Smooth muscle cell of bladder (primary cell): Measurements from ENCODE around the gene RAD51B. TPM values are rescaled to one million over a fixed set of nuclear protein-coding genes. Genes with fewer than 3 reads are reported as not detected.

ENCODE experiments used
- total RNA-seq: library from RNA; depleted of rRNA; stranded (reverse); fragments of >200 nt; gene quantifications from 2 replicates; pipeline ENCODE4 v1.2.3, GENCODE V29; 2014

RAD51B gene
- total RNA-seq = 6.3 and 8.2 TPM in 2 replicates

DNA sequence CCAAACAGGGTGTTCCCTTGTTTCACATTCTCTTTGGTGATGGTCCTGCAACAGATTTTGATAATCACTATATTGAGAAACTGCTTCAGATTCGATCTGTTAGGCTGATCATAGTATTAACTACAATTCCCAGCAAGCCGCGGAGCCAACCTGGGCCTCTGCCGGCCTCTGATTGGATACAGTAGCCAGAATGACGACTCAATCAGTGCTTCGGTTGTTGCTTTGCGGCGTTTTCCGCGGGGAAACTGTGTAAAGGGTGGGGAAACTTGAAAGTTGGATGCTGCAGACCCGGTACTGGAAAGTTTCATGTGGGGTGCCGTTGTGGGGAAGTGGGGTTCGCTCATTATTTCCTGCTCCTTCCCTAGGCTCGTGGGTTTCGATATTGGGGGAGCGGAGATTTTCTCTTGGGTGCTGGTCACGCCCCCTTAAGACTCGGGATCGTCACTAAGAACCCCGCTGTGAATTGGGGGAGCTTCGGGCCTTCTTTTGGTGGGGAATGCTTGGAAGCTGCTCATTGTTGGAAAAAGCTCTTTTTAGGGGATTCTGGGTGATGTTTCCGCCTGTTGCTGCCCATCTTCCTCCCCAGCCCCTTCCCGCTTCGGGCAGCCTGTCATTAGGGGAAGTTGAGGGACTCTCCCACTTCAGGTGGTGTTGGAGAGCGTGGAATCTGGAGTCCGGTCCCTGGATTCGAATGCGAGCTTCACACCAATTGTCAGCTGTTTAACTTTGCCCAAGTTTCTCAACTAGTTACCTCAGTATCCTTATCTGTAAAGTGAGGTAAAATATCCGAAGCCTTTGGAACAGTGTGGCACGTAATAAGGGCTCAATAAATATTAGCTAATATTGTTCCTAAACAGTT is at the start of gene RAD51B:
Gene RAD51B (plus strand): TSS at position 217 of the 859 bp plus-strand sequence.

DNA sequence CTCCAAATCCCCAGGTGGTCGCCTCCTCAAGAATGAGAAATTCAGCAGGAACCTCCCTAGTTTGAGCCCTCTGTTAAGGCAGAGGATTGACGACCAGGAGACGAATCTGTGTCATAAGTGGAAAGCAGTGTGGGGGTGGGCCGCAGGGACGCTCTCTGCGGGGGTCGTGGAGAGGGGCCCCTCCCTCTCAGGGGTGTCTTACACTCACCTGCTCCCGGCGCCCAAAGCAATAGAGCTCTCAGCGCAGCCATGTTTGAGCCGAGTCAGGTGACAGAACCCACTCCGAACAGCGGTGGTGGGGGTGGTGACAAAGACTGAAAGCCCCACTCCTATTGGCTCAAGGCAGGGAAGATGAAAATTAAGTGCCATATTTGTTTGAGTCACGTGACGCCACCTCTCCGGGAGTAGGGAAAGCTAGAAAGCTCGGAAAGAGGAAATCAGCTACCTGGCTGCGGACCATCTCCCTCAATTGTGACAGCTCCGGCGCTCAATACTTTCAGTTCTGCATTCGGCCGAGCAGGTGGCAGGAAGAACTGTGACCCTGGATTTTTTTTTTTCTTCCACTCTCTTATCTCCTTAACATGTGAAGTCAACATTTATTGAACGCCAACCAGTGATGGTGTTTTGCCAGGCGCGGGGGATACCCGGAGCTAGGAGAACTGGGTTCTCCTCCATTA is 3.1 kb upstream of the RAD51B start, which contains the start of gene ZFYVE26:
Gene ZFYVE26 (minus strand): TSS at position 265 of the 677 bp plus-strand sequence. CDS start 627 bp downstream, outside the sequence.

Other genes with a start within 250 kb of the RAD51B start
- gene PIGH, start 219.5 kb upstream of the RAD51B start, total RNA-seq = 11.1 and 11.9 TPM in 2 replicates
- gene ARG2, start 199.9 kb upstream of the RAD51B start, total RNA-seq = 2.6 and 3.1 TPM in 2 replicates
- gene VTI1B, start 145.1 kb upstream of the RAD51B start, total RNA-seq = 68.1 and 87.6 TPM in 2 replicates
- gene RDH11, start 124.0 kb upstream of the RAD51B start, total RNA-seq = 116 and 125 TPM in 2 replicates
- not detected in 2 replicates for gene RDH12, start 117.9 kb upstream of the RAD51B start, total RNA-seq
- 10.4 and 15.4 TPM in 2 replicates for gene ZFYVE26, start 3.2 kb upstream of the RAD51B start, total RNA-seq